Mononuclear cell (primary cell): ENCODE data around the gene RETREG1. TPM values are rescaled to one million over a fixed set of nuclear protein-coding genes. Genes with fewer than 3 reads are reported as not detected.
"Not testable (repeated sequence)": the region's sequence is repeated elsewhere in the genome, so short reads cannot be mapped to it uniquely, and the experiment has no call there.

ENCODE experiments used
- H3K27me3 ChIP-seq: 2 replicates; pipeline ENCODE4 v1.6.0; 2011; ENCODE audit warnings: low read length, control low read depth; ENCODE audit not compliant: insufficient read depth
- H3K4me1 ChIP-seq: 2 replicates; pipeline ENCODE4 v1.5.1; 2011; ENCODE audit warnings: mild to moderate bottlenecking, low read length, control low read depth; ENCODE audit not compliant: insufficient read depth
- H3K4me3 ChIP-seq: 2 replicates; pipeline ENCODE4 v1.5.1; 2011; ENCODE audit warnings: mild to moderate bottlenecking, low read length, moderate library complexity
- H3K9me3 ChIP-seq: 2 replicates; pipeline ENCODE4 v1.5.1; 2011; ENCODE audit warnings: low read depth, mild to moderate bottlenecking, control low read depth, low read length
- total RNA-seq: library from RNA; depleted of rRNA; stranded (reverse); fragments of >200 nt; gene quantifications from one replicate; pipeline ENCODE4 v1.2.3, GENCODE V29; 2012

Gene RETREG1
- total RNA-seq, 1 donor, result 14.7 TPM

DNA sequence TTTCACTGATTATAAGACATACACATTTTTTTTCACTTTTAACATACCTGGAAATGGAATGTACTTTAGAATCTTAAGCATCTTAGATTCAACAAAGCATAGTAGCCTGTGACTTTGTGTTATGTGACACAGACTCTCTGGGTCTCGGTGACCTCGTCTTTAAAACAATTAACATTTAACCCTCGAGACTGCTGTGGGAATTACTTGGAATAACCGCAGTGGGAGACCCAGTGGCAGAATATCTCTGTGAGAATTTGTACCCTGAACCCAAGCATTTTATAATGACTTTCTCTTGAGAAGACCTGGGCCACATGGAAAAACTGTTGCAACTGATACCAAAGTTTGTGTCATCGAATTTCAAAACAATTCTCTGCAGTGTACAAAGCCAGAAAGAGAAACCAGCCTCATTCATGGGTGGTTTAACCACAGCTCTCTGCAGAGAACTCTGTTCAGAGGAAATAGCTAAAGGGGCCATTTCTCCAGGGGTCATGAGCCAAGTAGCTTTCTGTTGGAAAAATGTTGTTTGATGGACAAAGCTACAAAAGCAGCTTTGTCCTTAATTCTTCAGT lies 10.0 kb upstream of the RETREG1 start:
- no peak overlapping the region for H3K4me3 ChIP-seq

DNA sequence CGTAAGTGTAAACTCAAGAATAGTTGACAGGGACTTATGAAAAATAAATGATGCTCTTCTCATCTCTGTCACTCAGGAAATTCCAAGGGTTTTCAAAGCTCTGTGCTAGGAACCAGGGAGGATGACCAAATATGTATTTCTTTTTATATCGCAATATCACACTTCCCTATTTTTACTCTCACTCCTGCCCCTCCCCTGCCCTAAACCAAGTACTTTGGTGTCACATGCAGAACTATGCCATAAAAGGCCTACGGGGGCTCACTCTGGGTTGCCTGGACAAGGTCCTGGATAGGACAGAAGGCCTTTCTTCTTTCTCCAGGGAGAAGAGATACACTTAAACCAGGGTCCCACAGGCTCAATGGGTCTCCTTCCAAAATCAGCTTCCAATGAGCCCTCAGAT lies 8.3 kb upstream of the RETREG1 start:
- Histone ChIP-seq H3K27me3 (no peaks in the 10 kb centered on the region), H3K4me1 (peaks cover 60% of the 10 kb centered on the region), H3K9me3 (no peaks in the 10 kb centered on the region), H3K4me3 (no peak overlapping the region)

More for the DNA sequence above, 10.0 kb upstream of the RETREG1 start:
- Histone ChIP-seq H3K9me3 (no peaks in the 10 kb centered on the region), H3K27me3 (no peaks in the 10 kb centered on the region), H3K4me1 (peaks cover 63% of the 10 kb centered on the region)

DNA sequence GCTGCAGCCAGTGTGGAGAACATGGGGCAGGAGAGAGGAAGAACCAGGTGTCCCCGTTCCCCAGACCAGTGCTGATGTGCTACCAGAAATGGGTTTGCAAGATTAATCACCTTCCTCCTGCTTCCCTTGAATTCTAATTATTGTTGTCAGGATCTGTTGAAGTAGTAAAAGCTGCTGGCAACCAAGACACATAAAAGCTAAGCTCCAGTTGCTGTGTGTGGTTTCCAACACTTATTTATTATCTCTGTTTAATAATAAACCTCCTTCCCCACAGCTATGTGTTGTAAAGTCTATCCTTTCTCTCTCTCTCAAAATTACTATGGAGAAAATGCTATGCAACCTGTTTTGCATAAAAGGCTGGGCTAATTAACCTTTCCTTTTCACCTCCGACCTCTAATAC lies 2.3 kb upstream of the RETREG1 start:
- Histone ChIP-seq H3K27me3 (no peaks in the 10 kb centered on the region), H3K4me1 (peaks cover 29% of the 10 kb centered on the region), H3K9me3 (no peaks in the 10 kb centered on the region), H3K4me3 (no peak overlapping the region)

DNA sequence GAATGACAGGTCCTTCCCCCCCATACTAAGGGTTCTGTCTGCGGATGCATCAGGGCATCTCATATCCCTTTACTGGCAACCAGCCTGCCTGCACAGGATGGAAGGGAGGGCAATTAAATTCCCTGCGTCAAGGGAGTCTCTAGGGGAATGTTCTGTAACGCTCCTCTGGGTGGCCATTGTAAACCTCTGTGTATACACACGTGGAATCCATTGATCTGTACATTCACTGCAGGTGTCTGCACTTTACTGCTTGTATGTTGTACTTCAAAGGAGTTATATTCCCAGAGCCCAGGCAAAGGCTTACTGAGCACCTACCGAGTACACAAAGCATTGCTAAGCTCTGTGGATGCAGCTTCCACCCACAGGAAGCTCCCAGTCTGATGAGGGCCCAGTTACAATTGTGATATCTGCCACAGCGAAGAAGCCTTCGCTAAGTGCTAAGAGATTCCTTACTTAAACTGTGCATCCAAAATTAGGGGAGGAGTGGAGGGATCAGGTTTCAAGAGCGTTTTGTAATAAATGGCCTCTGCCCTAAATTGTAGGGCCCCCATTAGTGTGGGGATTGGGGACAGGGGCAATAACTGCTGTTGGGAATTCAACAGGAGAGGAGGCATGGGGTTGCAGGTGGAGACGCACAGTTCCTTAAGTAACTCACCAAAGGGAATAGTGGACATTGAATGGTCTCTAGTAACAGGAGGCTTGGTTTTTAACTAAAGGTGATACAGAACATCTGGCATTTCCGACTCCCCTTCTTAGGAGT lies 1.5 kb upstream of the RETREG1 start:
- Histone ChIP-seq H3K4me3 (no peak overlapping the region), H3K4me1 (peaks cover 28% of the 10 kb centered on the region), H3K9me3 (no peaks in the 10 kb centered on the region), H3K27me3 (no peaks in the 10 kb centered on the region)

DNA sequence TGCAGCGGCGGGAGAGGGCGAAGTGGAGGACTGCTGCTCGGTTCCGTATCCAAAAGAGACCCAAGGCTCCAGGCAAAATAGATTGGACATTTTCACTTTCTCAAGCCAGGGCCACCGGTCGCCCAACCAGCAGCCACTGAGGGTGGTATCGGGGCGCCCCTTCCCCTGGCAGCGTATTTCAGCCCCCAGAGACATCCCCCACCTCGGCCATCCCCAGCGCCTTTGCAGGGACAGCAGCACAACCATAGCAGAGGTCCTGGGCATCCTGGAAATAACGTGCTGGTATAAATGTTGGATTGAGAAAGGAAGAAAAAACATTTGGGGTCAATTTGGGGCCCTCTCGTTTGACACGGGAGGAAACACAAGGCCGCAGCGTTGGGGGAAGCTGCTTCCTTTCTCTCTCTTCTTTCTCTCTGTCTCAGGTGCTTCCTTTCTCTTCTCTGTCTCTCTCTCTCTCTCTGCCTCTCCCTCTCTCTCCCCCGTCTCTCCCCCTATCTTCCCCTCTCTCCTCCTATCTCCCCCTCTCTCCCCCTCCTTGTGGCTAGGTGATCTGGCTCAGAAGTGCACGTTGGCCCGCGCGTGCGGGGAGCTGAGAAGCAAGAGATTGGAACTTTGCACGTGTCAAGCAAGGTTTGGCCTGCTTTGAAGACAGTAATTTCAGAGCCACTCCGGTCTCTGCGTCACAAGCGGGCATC lies 624 bp upstream of the RETREG1 start:
- peak overlapping the region; percentile 63 for H3K4me3 ChIP-seq
- peaks cover 28% of the 10 kb centered on the region for H3K4me1 ChIP-seq
- H3K27me3 ChIP-seq, result no peaks in the 10 kb centered on the region
- no peaks in the 10 kb centered on the region for H3K9me3 ChIP-seq

DNA sequence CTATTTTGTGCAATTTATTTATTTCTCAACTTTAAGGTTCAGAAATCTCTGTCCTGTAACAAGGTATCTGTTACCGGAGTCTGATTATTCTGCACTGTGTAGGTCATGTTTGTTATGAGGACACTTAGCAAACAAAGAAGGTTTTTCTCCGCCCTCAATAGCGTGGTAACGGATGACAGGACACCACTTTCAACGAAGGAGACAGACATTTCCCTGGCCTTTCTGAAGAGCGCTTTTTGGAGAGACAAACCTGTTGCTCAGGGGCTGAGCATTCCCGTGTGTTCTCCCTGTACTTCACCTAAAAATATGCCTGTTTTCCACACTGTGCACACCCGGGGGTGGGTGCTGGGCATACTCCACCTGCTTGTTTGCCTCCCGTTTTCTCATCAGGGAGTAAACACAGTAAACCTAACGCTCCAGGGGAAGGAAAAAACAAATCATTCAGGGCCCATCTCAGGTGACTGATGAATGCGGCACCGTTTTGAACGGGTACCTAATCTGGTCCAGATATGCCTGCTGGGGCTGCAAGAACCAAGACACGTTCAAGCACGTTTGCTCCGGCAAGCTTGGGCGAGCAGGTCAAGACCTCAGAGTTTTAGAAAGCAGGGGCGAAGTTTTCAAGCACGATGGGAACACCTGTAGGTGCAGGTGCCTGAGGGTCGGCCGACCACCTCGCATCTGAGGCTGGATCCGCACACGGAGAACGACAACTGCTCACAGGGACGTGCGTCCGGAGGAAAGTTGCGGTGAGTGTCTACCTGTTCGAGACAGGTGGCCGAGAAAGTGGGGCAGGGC lies 859 bp downstream of the RETREG1 start:
- Histone ChIP-seq H3K4me1 (peaks cover 28% of the 10 kb centered on the region), H3K4me3 (peak overlapping the region; percentile 63), H3K9me3 (no peaks in the 10 kb centered on the region), H3K27me3 (no peaks in the 10 kb centered on the region)

DNA sequence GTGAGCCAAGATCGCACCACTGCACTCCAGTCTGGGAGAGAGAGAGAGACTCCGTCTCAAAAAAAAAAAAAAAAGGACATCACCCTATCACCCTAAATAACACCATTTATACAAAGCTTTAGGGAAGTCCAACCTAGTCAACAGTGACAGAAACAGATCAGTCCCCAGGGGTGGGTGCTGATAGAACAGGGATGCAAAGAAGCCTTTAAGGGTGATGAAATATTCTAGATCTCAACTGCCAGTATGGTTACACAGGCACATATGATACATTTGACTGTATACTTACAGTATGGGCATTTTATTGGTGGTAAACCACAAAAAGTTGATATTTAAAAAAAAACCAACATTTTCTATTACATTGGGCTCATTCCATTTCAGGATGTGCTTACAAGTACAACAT lies 4.8 kb downstream of the RETREG1 start:
- Histone ChIP-seq H3K4me1 (peaks cover 14% of the 10 kb centered on the region), H3K27me3 (no peaks in the 10 kb centered on the region), H3K4me3 (no peak overlapping the region), H3K9me3 (no peaks in the 10 kb centered on the region)

DNA sequence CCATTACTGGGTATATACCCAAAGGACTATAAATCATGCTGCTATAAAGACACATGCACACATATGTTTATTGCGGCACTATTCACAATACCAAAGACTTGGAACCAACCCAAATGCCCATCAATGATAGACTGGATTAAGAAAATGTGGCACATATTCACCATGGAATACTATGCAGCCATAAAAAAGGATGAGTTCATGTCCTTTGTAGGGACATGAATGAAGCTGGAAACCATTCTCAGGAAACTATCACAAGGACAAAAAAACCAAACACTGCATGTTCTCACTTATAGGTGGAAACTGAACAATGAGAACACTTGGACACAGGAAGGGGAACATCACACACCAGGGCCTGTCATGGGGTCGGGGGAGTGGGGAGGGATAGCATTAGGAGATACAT lies 5.9 kb downstream of the RETREG1 start:
- not testable (repeated sequence) for H3K4me1 ChIP-seq, H3K27me3 ChIP-seq, H3K9me3 ChIP-seq, H3K4me3 ChIP-seq

DNA sequence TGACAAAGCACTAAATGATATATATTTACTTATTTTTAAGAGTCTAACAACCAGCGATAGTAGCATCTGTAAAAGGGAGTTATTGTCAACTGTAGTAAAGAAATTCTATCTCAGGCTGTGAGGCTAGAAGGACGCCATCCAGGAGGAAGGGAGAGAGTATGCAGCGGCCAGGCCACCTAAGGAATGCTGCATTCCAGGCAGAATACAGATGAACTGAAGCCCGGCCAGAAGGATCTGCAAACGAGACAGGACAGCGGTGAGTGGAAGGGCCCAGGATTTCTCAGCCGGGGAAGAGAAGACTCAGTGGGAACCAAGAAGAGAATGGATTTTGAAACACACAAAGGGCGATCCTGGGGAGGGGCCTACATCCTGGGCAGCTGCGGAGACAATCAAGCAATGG lies 7.4 kb downstream of the RETREG1 start:
- no peaks in the 10 kb centered on the region for H3K9me3 ChIP-seq
- peaks cover under 1% of the 10 kb centered on the region for H3K4me1 ChIP-seq

DNA sequence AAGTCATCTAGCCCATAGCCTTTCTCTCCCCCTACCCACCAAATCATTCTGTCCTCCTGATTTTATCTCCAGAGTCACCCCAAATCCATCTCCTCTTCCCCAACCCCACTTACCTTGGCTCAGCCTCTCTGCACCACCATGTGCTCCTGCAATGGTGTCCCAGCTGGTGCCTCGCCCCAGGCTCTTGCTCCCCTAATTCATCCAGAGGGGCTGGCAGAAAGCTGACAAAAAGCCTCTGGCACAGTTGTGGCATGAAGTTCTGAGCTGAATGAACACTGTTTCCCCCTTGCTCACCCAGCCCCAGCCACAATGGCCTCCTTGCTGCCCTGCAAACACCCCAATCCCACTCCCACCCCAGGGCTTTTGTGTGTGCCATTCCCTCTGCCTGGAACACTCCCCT lies 10.2 kb downstream of the RETREG1 start:
- Histone ChIP-seq H3K27me3 (no peaks in the 10 kb centered on the region), H3K4me3 (no peak overlapping the region), H3K9me3 (no peaks in the 10 kb centered on the region), H3K4me1 (no peaks in the 10 kb centered on the region)

More for the DNA sequence above, 7.4 kb downstream of the RETREG1 start:
- Histone ChIP-seq H3K27me3 (no peaks in the 10 kb centered on the region), H3K4me3 (no peak overlapping the region)

DNA sequence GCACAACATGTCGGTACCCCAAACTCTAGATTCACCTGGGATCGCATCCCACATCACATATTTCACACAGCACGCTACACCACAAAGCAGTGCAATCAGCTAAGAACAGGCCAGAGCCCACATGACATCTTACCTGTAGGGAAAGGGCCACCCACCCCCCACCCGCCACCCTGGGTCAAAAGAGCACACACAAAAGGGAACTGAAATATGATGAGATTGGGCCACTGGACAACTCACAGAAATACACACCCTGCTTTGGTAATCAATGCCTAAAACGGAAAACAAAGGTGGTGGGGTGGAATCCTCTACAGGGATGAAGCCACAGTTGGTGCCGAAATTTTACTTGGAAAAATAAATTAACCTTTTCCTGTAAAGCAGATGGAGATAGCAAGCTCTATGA lies 13.1 kb downstream of the RETREG1 start:
- no peaks in the 10 kb centered on the region for H3K27me3 ChIP-seq

DNA sequence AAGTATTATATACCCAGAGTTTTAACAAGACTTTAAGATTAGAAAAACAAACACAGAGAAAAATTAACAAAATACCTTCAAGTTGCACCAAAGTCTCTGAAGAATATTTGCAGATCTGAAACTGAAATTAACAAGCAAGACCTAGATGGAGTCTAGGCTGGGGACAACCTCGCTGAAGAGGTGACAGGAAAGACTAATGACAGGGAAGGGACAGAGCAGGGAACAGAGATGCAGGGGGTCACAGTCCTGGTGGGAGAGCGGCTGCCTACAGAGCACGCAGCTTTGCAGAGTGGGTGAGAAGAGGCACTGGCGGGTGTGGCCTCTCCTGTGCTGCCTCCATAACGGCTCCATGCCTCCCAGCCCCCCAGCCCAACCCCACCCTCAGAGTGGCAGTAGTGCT lies 13.5 kb downstream of the RETREG1 start:
- no peak overlapping the region for H3K4me3 ChIP-seq
- H3K4me1 ChIP-seq, result peaks cover 10% of the 10 kb centered on the region
- no peaks in the 10 kb centered on the region for H3K27me3 ChIP-seq
- H3K9me3 ChIP-seq, result no peaks in the 10 kb centered on the region

More for the DNA sequence above, 13.1 kb downstream of the RETREG1 start:
- no peaks in the 10 kb centered on the region for H3K9me3 ChIP-seq
- H3K4me1 ChIP-seq, result peaks cover 10% of the 10 kb centered on the region
- no peak overlapping the region for H3K4me3 ChIP-seq

DNA sequence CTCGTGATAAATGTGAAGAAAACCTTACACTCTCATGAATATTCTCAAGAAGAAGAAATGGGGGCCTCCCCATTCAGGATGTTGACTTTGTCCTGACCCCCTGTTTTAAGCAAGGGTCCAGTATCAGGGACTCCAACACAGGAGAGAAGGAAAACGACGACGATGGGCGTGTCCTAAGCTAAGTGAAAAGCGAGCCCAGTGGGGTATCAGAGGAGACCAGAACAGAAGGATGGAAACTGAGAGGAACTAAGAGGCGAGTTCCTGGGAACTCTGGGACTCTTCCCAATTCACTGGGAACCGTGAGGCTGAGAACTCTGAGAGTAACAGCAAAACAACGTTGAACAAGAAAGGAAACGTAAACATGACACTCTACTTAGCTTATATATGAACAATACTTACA lies 14.6 kb downstream of the RETREG1 start:
- Histone ChIP-seq H3K9me3 (no peaks in the 10 kb centered on the region), H3K4me1 (peaks cover 10% of the 10 kb centered on the region), H3K4me3 (no peak overlapping the region), H3K27me3 (no peaks in the 10 kb centered on the region)

DNA sequence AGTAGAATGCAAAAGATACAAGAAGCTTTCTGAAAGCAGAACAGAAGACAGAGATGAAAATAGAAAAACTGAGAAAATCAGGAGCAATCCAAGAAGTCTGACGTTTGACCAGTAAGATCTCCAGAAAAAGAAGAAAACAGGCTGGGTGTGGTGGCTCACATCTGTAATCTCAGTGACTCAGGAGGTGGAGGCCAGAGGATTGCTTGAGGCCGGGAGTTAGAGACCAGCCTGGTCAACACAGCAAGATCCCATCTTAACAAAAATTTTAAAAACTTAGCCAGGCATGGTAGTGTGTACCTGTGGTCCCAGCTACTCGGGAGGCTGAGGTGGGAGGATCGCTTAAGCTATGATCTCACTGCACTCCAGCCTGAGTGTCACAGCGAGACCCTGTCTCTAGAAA lies 15.9 kb downstream of the RETREG1 start:
- peaks cover 10% of the 10 kb centered on the region for H3K4me1 ChIP-seq
- H3K9me3 ChIP-seq, result no peaks in the 10 kb centered on the region
- no peaks in the 10 kb centered on the region for H3K27me3 ChIP-seq
- no peak overlapping the region for H3K4me3 ChIP-seq

DNA sequence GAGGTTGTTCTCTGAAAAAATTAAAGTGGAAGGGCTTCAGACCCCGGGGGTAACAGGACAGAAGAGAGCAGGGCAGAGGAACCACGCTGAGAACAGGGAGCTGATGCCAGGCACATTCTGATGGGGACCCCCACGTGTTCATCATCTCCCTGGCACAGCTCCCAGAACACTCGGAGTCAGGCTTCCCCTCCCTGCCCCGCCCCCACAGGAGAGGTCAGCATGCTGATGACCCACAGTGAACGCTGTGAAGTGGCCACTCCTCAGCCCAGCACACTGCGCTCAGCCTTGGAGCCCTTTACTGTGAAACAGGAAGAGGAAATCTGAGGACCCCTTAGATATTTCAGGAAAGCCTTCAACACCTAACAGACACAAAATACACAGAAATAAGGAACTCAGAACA lies 16.4 kb downstream of the RETREG1 start:
- H3K4me3 ChIP-seq, result no peak overlapping the region
- peaks cover 10% of the 10 kb centered on the region for H3K4me1 ChIP-seq
- H3K9me3 ChIP-seq, result no peaks in the 10 kb centered on the region
- H3K27me3 ChIP-seq, result no peaks in the 10 kb centered on the region
